HEK293 (cell line): Measurements from ENCODE around the gene TWF2.

ENCODE experiments used
- CTCF ChIA-PET: fragments of 350-600 bp; formaldehyde crosslinking; extraction: SDS; loops from one replicate; lab custom pipeline; 2021; ENCODE audit warnings: antibody characterized with exemption; lab: Yijun Ruan, JAX
- POLR2A ChIA-PET: fragments of 300-600 bp; formaldehyde crosslinking; extraction: SDS; loops from one replicate; lab custom pipeline; 2020; ENCODE audit warnings: antibody characterized with exemption, inconsistent platforms; lab: Yijun Ruan, JAX
- H3K27ac ChIP-seq: fragments of 200-500 bp; sonication (Bioruptor generic); 2 replicates; pipeline ENCODE4 v1.5.1; 2014; ENCODE audit warnings: low read depth, low read length, control low read depth, inconsistent platforms; ENCODE audit errors: extremely low read depth
- H3K36me3 ChIP-seq, 2 experiments: fragments of 200-500 bp in 1 of 2; sonication (Bioruptor generic) in 1 of 2; 1 replicate in 1 of 2; 2 replicates in 1 of 2; pipeline ENCODE4 v1.5.1; 2014 to 2017; ENCODE audit warnings: inconsistent platforms in 2 of 2, low read length in 2 of 2; ENCODE audit not compliant: control insufficient read depth in 2 of 2, insufficient read depth in 1 of 2
- H3K4me1 ChIP-seq: fragments of 200-500 bp; sonication (Bioruptor generic); 2 replicates; pipeline ENCODE4 v1.5.1; 2014; ENCODE audit warnings: mild to moderate bottlenecking, low read length, inconsistent platforms; ENCODE audit not compliant: control insufficient read depth, insufficient read depth
- H3K4me3 ChIP-seq: 2 replicates; pipeline ENCODE4 v1.5.1; 2011; ENCODE audit warnings: low read depth, mild to moderate bottlenecking, control low read depth, low read length, moderate library complexity
- H3K9me3 ChIP-seq: fragments of 200-500 bp; sonication (Bioruptor generic); 2 replicates; pipeline ENCODE4 v1.5.1; 2014; ENCODE audit warnings: low read depth, low read length, inconsistent platforms; ENCODE audit not compliant: control insufficient read depth, insufficient read depth
- CTCF ChIP-seq: fragments of 450-650 bp; formaldehyde crosslinking; IDR thresholded peaks from 2 replicates; pipeline ENCODE4 v1.5.1; 2016; ENCODE audit warnings: missing biosample characterization, missing genetic modification characterization
- GFI1B ChIP-seq: fragments of 450-650 bp; formaldehyde crosslinking; IDR thresholded peaks from 2 replicates; pipeline ENCODE4 v1.5.1; 2016; ENCODE audit warnings: missing biosample characterization, missing genetic modification characterization
- HOXA7 ChIP-seq: sonication (generic); formaldehyde crosslinking; IDR thresholded peaks from 2 replicates; pipeline ENCODE4 v1.8.1; 2022; ENCODE audit warnings: missing genetic modification reagents, borderline replicate concordance
- KLF1 ChIP-seq: fragments of 450-650 bp; formaldehyde crosslinking; IDR thresholded peaks from 2 replicates; pipeline ENCODE4 v1.5.1; 2016; ENCODE audit warnings: missing biosample characterization, missing genetic modification characterization
- MEIS1 ChIP-seq: sonication (generic); formaldehyde crosslinking; IDR thresholded peaks from 2 replicates; pipeline ENCODE4 v1.8.1; 2022; ENCODE audit warnings: missing genetic modification reagents, mild to moderate bottlenecking, borderline replicate concordance
- PRDM4 ChIP-seq: fragments of 450-650 bp; formaldehyde crosslinking; IDR thresholded peaks from 2 replicates; pipeline ENCODE4 v1.5.1; 2017; ENCODE audit warnings: missing biosample characterization, missing genetic modification characterization
- SCRT1 ChIP-seq: fragments of 450-650 bp; formaldehyde crosslinking; IDR thresholded peaks from 2 replicates; pipeline ENCODE4 v1.5.1; 2016; ENCODE audit warnings: missing biosample characterization, missing genetic modification characterization, borderline replicate concordance
- ZBTB21 ChIP-seq: fragments of 450-650 bp; formaldehyde crosslinking; IDR thresholded peaks from 2 replicates; pipeline ENCODE4 v1.5.1; 2017; ENCODE audit warnings: missing biosample characterization, missing genetic modification characterization
- ZFP37 ChIP-seq: fragments of 450-650 bp; formaldehyde crosslinking; IDR thresholded peaks from 2 replicates; pipeline ENCODE4 v1.5.1; 2016; ENCODE audit warnings: missing biosample characterization, missing genetic modification characterization
- ZNF10 ChIP-seq: fragments of 450-650 bp; formaldehyde crosslinking; IDR thresholded peaks from 2 replicates; pipeline ENCODE4 v1.5.1; 2017; ENCODE audit warnings: missing biosample characterization, missing genetic modification characterization
- ZNF133 ChIP-seq: fragments of 450-650 bp; formaldehyde crosslinking; IDR thresholded peaks from 2 replicates; pipeline ENCODE4 v1.5.1; 2016; ENCODE audit warnings: missing biosample characterization, missing genetic modification characterization
- ZNF146 ChIP-seq: fragments of 450-650 bp; formaldehyde crosslinking; IDR thresholded peaks from 2 replicates; pipeline ENCODE4 v1.5.1; 2016; ENCODE audit warnings: missing biosample characterization, missing genetic modification characterization
- ZNF16 ChIP-seq: fragments of 450-650 bp; formaldehyde crosslinking; IDR thresholded peaks from 2 replicates; pipeline ENCODE4 v1.5.1; 2016; ENCODE audit warnings: low read depth, missing biosample characterization, missing genetic modification characterization
- ZNF335 ChIP-seq: fragments of 450-650 bp; formaldehyde crosslinking; conservative IDR thresholded peaks from 2 replicates; pipeline ENCODE4 v1.5.1; 2016; ENCODE audit warnings: missing biosample characterization, missing genetic modification characterization
- ZNF366 ChIP-seq: fragments of 450-650 bp; formaldehyde crosslinking; conservative IDR thresholded peaks from 2 replicates; pipeline ENCODE4 v1.5.1; 2016; ENCODE audit warnings: missing biosample characterization, missing genetic modification characterization
- ZNF404 ChIP-seq: fragments of 450-650 bp; formaldehyde crosslinking; IDR thresholded peaks from 2 replicates; pipeline ENCODE4 v1.5.1; 2017; ENCODE audit warnings: missing biosample characterization, missing genetic modification characterization
- ZNF416 ChIP-seq: fragments of 450-650 bp; formaldehyde crosslinking; IDR thresholded peaks from 2 replicates; pipeline ENCODE4 v1.5.1; 2016; ENCODE audit warnings: missing biosample characterization, missing genetic modification characterization
- ZNF488 ChIP-seq: fragments of 450-650 bp; formaldehyde crosslinking; IDR thresholded peaks from 2 replicates; pipeline ENCODE4 v1.5.1; 2016; ENCODE audit warnings: missing biosample characterization, missing genetic modification characterization
- ZNF561 ChIP-seq: fragments of 450-650 bp; IDR thresholded peaks from 2 replicates; pipeline ENCODE4 v1.5.1; 2018; ENCODE audit warnings: missing biosample characterization, missing genetic modification characterization, borderline replicate concordance
- ZNF585B ChIP-seq: fragments of 450-650 bp; formaldehyde crosslinking; IDR thresholded peaks from 2 replicates; pipeline ENCODE4 v1.5.1; 2016; ENCODE audit warnings: missing biosample characterization, missing genetic modification characterization
- ZNF76 ChIP-seq: fragments of 450-650 bp; formaldehyde crosslinking; IDR thresholded peaks from 2 replicates; pipeline ENCODE4; 2016; ENCODE audit warnings: low read depth, missing biosample characterization, missing genetic modification characterization, borderline replicate concordance
- ZNF776 ChIP-seq: fragments of 450-650 bp; formaldehyde crosslinking; IDR thresholded peaks from 2 replicates; pipeline ENCODE4 v1.5.0; 2017; ENCODE audit warnings: missing biosample characterization, missing genetic modification characterization, borderline replicate concordance

The TWF2 gene

GRCh38 chr3:52231502-52232278 is 7.3 kb downstream of the TWF2 start (continued):
- TF ChIP-seq CTCF (tag by site-specific recombination) (peak; percentile 87), SCRT1 (tag by site-specific recombination) (peak; percentile 85; the same call in 1 of the 2 replicates), ZNF416 (tag by site-specific recombination) (no peak)

GRCh38 chr3:52230889-52231499 is 8.0 kb downstream of the TWF2 start:
- Histone ChIP-seq H3K4me3 (no peak overlapping the region), H3K9me3 (no peaks in the 10 kb centered on the region), H3K4me1 (no peaks in the 10 kb centered on the region), H3K27ac (no peak overlapping the region), H3K36me3 (peaks cover 0 to 44% of the 10 kb centered on the region in 2 experiments; a peak in 1 of 3 replicates)
- ChIA-PET POLR2A (interaction anchor here (1.0 kb wide), 1 partner anchor 10 kb away, joined by 3 read pairs; no protein-coding TSS in a partner anchor), CTCF (interaction anchor here (0.6 to 3.4 kb wide), 26 partner anchors 8 to 308 kb away, joined by 3 to 44 read pairs (median 3); partner anchors contain the start of genes GLYCTK and WDR82)
- TF ChIP-seq PRDM4 (tag by site-specific recombination) = no peak
- TF ChIP-seq ZFP37 = no peak
- no peak for TF ChIP-seq ZNF366
- TF ChIP-seq ZNF335 (tag by site-specific recombination) = no peak
- no peak for TF ChIP-seq HOXA7 (CRISPR knock-in tag)
- no peak for TF ChIP-seq ZNF10 (tag by site-specific recombination)
- no peak for TF ChIP-seq ZNF561 (tag by site-specific recombination)
- TF ChIP-seq ZNF146 (tag by site-specific recombination) = no peak
- no peak for TF ChIP-seq ZNF76 (tag by site-specific recombination)
- no peak for TF ChIP-seq ZNF404
- TF ChIP-seq GFI1B (tag by site-specific recombination) = no peak
- no peak for TF ChIP-seq ZNF488
- TF ChIP-seq ZNF776 (tag by site-specific recombination) = no peak
- TF ChIP-seq MEIS1 (CRISPR knock-in tag) = no peak
- no peak for TF ChIP-seq ZNF585B
- no peak for TF ChIP-seq ZBTB21 (tag by site-specific recombination)
- TF ChIP-seq KLF1 = no peak
- no peak for TF ChIP-seq ZNF16 (tag by site-specific recombination)
- no peak for TF ChIP-seq ZNF133 (tag by site-specific recombination)
